ENCODE results near the gene RNH1. TPM values are rescaled to one million over a fixed set of nuclear protein-coding genes. Genes with fewer than 3 reads are reported as not detected.

Gene RNH1
- polyA plus RNA-seq, 3 donors, result 381 to 445 (median 443) TPM

GRCh38 chr11:526192-526591 is 19.1 kb upstream of the RNH1 start:
- Histone ChIP-seq H3K9me3 (replicated peaks in 1 of 2; ENCODE audit: control insufficient read depth in 1 of 2, insufficient read depth in 1 of 2, low read length in 2 of 2) (no peaks in the 10 kb centered on the region), H4K20me1 (ENCODE audit: insufficient read depth, low read length) (no peaks in the 10 kb centered on the region), H3K27ac (ENCODE audit: low read depth in 1 of 2, low read length in 2 of 2) (no peak overlapping the region), H3K9ac (ENCODE audit: insufficient read depth, low read length, poor library complexity, severe bottlenecking) (no peak overlapping the region), H3K36me3 (replicated peaks in 1 of 2; ENCODE audit: control insufficient read depth in 1 of 2, insufficient read depth in 2 of 2, low read length in 2 of 2) (peaks cover under 1 to 2% of the 10 kb centered on the region in 2 donors), H3K79me2 (ENCODE audit: insufficient read depth, low read length) (no peaks in the 10 kb centered on the region), H2AFZ (ENCODE audit: insufficient read depth, low read depth, low read length, poor library complexity, severe bottlenecking) (no peak overlapping the region), H3K4me1 (ENCODE audit: control insufficient read depth in 1 of 2, insufficient read depth in 2 of 2, low read length in 2 of 2) (no peaks in the 10 kb centered on the region), H3K4me2 (replicated peaks; ENCODE audit: extremely low read depth, low read length, poor library complexity, severe bottlenecking) (no peak overlapping the region), H3K4me3 (replicated peaks in 1 of 3; ENCODE audit: low read depth in 2 of 3, low read length in 3 of 3) (no peak overlapping the region), H3K27me3 (ENCODE audit: control insufficient read depth in 2 of 2, insufficient read depth in 2 of 2, low read length in 2 of 2) (no peaks in the 10 kb centered on the region)
- Mint-ChIP-seq H3K4me1 (no peaks in the 10 kb centered on the region), H3K9me3 (peaks cover 0 to 2% (median 0%) of the 10 kb centered on the region in 7 donors), H3K27ac (no peak overlapping the region), H3K27me3 (ENCODE audit: low read depth in 3 of 3) (peaks cover 2 to 4% (median 3%) of the 10 kb centered on the region in 3 donors), H3K4me3 (no peak overlapping the region), H3K36me3 (no peaks in the 10 kb centered on the region)
- DNase-seq, result no peak
- WGBS (ENCODE audit: insufficient coverage), result 87% methylated on average over 16 of the region's 17 CpGs
- no peak for TF ChIP-seq CTCF (IDR thresholded peaks at IDR 0.05)
- intact Hi-C loops (cut with micrococcal nuclease), result no loop called here

GRCh38 chr11:521177-521688 is 14.2 kb upstream of the RNH1 start:
- H3K36me3 Mint-ChIP-seq, result peaks cover 0 to 8% of the 10 kb centered on the region in 2 donors
- peaks cover 7 to 12% (median 10%) of the 10 kb centered on the region in 7 donors for H3K9me3 Mint-ChIP-seq
- H3K9me3 ChIP-seq (replicated peaks in 1 of 2; ENCODE audit: control insufficient read depth in 1 of 2, insufficient read depth in 1 of 2, low read length in 2 of 2), result peaks cover 4 to 13% of the 10 kb centered on the region in 2 donors
- DNase-seq, result no peak
- TF ChIP-seq CTCF (IDR thresholded peaks at IDR 0.05), result no peak
- no peak overlapping the region for H3K9ac ChIP-seq (ENCODE audit: insufficient read depth, low read length, poor library complexity, severe bottlenecking)
- peaks cover 5 to 8% of the 10 kb centered on the region in 2 donors for H3K4me1 ChIP-seq (ENCODE audit: control insufficient read depth in 1 of 2, insufficient read depth in 2 of 2, low read length in 2 of 2)
- H3K27me3 ChIP-seq (ENCODE audit: control insufficient read depth in 2 of 2, insufficient read depth in 2 of 2, low read length in 2 of 2), result no peaks in the 10 kb centered on the region
- peaks cover 6% of the 10 kb centered on the region for H3K4me1 Mint-ChIP-seq
- no peaks in the 10 kb centered on the region for H3K36me3 ChIP-seq (replicated peaks in 1 of 2; ENCODE audit: control insufficient read depth in 1 of 2, insufficient read depth in 2 of 2, low read length in 2 of 2)
- no peak overlapping the region for H3K4me2 ChIP-seq (replicated peaks; ENCODE audit: extremely low read depth, low read length, poor library complexity, severe bottlenecking)
- no peak overlapping the region for H3K27ac ChIP-seq (ENCODE audit: low read depth in 1 of 2, low read length in 2 of 2)
- WGBS (ENCODE audit: insufficient coverage), result 96% methylated on average over 4 of the region's 10 CpGs
- H3K27ac Mint-ChIP-seq, result peak overlapping the region in 3 of 7 donors; percentile 2 to 82 (median 58)
- H3K79me2 ChIP-seq (ENCODE audit: insufficient read depth, low read length), result no peaks in the 10 kb centered on the region
- no peak overlapping the region for H3K4me3 Mint-ChIP-seq
- peaks cover 3 to 6% (median 4%) of the 10 kb centered on the region in 3 donors for H3K27me3 Mint-ChIP-seq (ENCODE audit: low read depth in 3 of 3)
- intact Hi-C loops (cut with micrococcal nuclease), result no loop called here
- H4K20me1 ChIP-seq (ENCODE audit: insufficient read depth, low read length), result no peaks in the 10 kb centered on the region
- H3K4me3 ChIP-seq (replicated peaks in 1 of 3; ENCODE audit: low read depth in 2 of 3, low read length in 3 of 3), result no peak overlapping the region
- H2AFZ ChIP-seq (ENCODE audit: insufficient read depth, low read depth, low read length, poor library complexity, severe bottlenecking), result no peak overlapping the region

All from CD14-positive monocyte (primary cell).